HCT116 (cell line): ENCODE measurements around the gene MDFI.

Experiments used
- CTCF ChIP-seq, 3 experiments: fragments of 200-600 bp in 1 of 3; sonication (generic) in 1 of 3; IDR thresholded peaks in 2 of 3; conservative IDR thresholded peaks in 1 of 3; 2 replicates each; pipeline ENCODE4 v1.5.1; 2012 to 2017; ENCODE audit warnings: low read depth in 2 of 3, low read length in 2 of 3, antibody characterized with exemption in 1 of 3, borderline replicate concordance in 1 of 3, control low read depth in 1 of 3, mild to moderate bottlenecking in 1 of 3, mixed read lengths in 1 of 3, mixed run types in 1 of 3, moderate library complexity in 1 of 3; ENCODE audit not compliant: insufficient read depth in 1 of 3
- POLR2A ChIP-seq: IDR thresholded peaks from 2 replicates; pipeline ENCODE4 v1.7.0; 2011; ENCODE audit warnings: borderline replicate concordance; ENCODE audit not compliant: insufficient read depth, insufficient read length; ENCODE audit errors: extremely low read depth

GRCh38 chr6:41640426-41640825, 2.2 kb downstream of the MDFI start:
- TF ChIP-seq POLR2A (no peak), CTCF (IDR thresholded peaks at IDR 0.05 in 2 of 3, conservative IDR thresholded peaks at IDR 0.05 in 1 of 3; ENCODE audit: borderline replicate concordance in 1 of 3, insufficient read depth in 1 of 3, low read depth in 2 of 3, low read length in 2 of 3) (no peak)
